Nephron (organoid): ENCODE results near the gene RNF151.

Experiments
- H3K27ac Mint-ChIP-seq, 3 experiments: 2 replicates each; pipeline ENCODE4 v1.8.0; 2020; ENCODE audit warnings: mixed read lengths in 3 of 3, mild to moderate bottlenecking in 2 of 3, moderate library complexity in 1 of 3
- H3K27me3 Mint-ChIP-seq: 2 replicates; pipeline ENCODE4 v1.8.0; 2021; ENCODE audit warnings: low read depth, mild to moderate bottlenecking, moderate library complexity, mixed read lengths
- H3K36me3 Mint-ChIP-seq: 2 replicates; pipeline ENCODE4 v1.8.0; 2020; ENCODE audit warnings: low read depth, mixed read lengths
- H3K4me1 Mint-ChIP-seq: 2 replicates; pipeline ENCODE4 v1.8.0; 2020; ENCODE audit warnings: mixed read lengths
- H3K4me3 Mint-ChIP-seq, 3 experiments: 2 replicates each; pipeline ENCODE4 v1.8.0; 2020; ENCODE audit warnings: mild to moderate bottlenecking in 3 of 3, mixed read lengths in 3 of 3, moderate library complexity in 2 of 3
- H3K9me3 Mint-ChIP-seq: 2 replicates; pipeline ENCODE4 v1.8.0; 2020; ENCODE audit warnings: mixed read lengths
- CTCF ChIP-seq, 3 experiments: fragments of 200-600 bp; sonication (generic); IDR thresholded peaks; one replicate each; pipeline ENCODE4 v1.5.0; 2021; ENCODE audit warnings: antibody characterized with exemption in 3 of 3; ENCODE audit not compliant: unreplicated experiment in 3 of 3

Gene RNF151

DNA sequence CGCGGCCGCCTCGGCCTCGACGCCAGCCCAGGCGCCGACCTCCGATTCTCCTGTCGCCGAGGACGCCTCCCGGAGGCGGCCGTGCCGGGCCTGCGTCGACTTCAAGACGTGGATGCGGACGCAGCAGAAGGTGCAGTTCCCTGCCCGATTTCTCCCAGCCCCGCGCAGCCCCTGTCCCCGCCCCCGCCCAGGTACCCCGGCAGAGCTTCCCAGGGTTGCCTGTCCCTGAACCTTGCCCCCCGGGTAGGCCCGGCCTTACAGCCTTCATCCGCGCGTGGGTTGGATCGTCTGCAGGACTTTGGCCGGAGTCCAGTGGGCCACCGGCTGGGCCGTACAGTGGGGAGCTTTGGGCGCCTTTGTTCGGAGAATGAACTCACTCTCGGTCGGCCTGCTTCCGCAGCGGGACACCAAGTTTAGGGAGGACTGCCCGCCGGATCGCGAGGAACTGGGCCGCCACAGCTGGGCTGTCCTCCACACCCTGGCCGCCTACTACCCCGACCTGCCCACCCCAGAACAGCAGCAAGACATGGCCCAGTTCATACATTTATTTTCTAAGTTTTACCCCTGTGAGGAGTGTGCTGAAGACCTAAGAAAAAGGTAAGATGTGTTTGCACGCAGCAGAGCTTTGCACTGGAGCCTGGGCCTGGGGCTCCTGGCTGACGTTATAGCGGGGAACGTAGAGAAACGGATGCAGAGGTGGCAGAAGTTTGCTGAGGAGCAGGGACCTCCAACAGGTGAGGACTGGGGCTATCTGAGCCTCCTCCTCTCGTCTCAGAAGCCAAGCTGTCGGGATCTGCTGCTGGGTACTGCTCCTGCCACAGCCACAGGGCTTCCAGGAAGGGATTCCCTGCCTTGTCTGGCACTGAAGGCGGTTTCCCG is 17.9 kb downstream of the RNF151 start:
- H3K9me3 Mint-ChIP-seq = no peaks in the 10 kb centered on the region
- no peak for TF ChIP-seq CTCF (IDR thresholded peaks at IDR 0.05; ENCODE audit: unreplicated experiment in 3 of 3)
- peak overlapping the region; percentile 87 to 88 (median 87) for H3K4me3 Mint-ChIP-seq
- peaks cover 66% of the 10 kb centered on the region for H3K27me3 Mint-ChIP-seq
- H3K4me1 Mint-ChIP-seq = peaks cover 34% of the 10 kb centered on the region
- H3K27ac Mint-ChIP-seq = peak overlapping the region in 2 of 3 experiments; percentile 57 to 88
- H3K36me3 Mint-ChIP-seq = peaks cover 13% of the 10 kb centered on the region

GRCh38 chr16:1985466-1986150 is 19.0 kb downstream of the RNF151 start:
- Mint-ChIP-seq H3K36me3 (peaks cover 13% of the 10 kb centered on the region), H3K4me1 (peaks cover 34% of the 10 kb centered on the region), H3K27ac (peak overlapping the region in 1 of 3 experiments; percentile 88), H3K4me3 (peak overlapping the region; percentile 87 to 88 (median 87)), H3K27me3 (peaks cover 60% of the 10 kb centered on the region), H3K9me3 (no peaks in the 10 kb centered on the region)
- TF ChIP-seq CTCF (IDR thresholded peaks at IDR 0.05; ENCODE audit: unreplicated experiment in 3 of 3) = no peak

- Mint-ChIP-seq H3K36me3 (peaks cover 13% of the 10 kb centered on the region), H3K4me1 (peaks cover 25% of the 10 kb centered on the region), H3K4me3 (peak overlapping the region in 2 of 3 experiments; percentile 41 to 64), H3K27ac (no peak overlapping the region), H3K27me3 (peaks cover 60% of the 10 kb centered on the region), H3K9me3 (no peaks in the 10 kb centered on the region)
- TF ChIP-seq CTCF (IDR thresholded peaks at IDR 0.05; ENCODE audit: unreplicated experiment in 3 of 3) = no peak
These were observed 20.5 kb downstream of the RNF151 start for GRCh38 chr16:1987198-1987597.

DNA sequence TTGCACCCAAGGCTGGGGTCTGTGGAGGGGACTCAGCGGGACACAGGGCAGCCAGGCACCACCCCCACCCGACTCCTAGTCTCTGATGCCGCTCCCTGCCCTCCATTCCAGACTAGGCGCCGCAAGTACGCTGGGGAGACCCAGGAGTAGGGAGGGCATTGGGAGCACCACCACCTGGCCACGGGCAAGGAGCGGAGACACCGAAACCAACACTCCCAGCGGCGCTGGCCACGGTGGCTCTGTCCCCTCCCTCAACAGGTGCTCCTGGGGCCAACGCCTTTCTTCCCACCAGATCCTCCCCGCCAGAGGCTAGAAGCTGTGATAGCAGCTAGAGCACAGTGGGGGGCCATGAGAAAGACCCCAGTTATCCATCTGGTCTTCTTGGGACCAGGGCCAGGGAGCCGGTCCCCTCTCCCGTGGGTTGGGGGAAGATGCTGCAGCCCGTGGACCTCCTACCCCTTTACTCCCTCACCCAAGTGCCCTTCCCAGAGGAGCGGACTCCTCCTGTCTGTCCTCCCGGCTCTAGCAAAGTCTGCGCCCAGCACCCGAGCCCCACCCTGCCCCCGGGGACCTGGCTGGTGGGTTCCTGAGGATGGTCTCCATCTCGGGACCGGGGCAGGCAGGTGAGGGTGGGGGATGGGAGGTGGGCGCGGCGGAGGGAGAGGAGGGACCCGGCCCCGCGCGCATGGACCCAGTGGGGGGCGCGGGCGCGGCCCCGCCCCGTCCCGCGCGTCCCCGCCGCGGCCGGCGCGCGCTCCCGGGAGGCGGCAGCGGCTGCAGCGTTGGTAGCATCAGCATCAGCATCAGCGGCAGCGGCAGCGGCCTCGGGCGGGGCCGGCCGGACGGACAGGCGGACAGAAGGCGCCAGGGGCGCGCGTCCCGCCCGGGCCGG is 22.8 kb downstream of the RNF151 start, which contains the start of gene SYNGR3:
Gene SYNGR3, plus strand, starts transcription at position 762 of the 892 bp plus-strand sequence. CDS start 133 bp downstream, outside the sequence.
- Mint-ChIP-seq H3K4me3 (peak within 1 kb of the TSS; percentile 75 to 79 (median 76)), H3K4me1 (peaks cover 15% of the 10 kb centered on the region), H3K9me3 (no peaks in the 10 kb centered on the region), H3K27me3 (peaks cover 62% of the 10 kb centered on the region), H3K36me3 (peaks cover 13% of the 10 kb centered on the region), H3K27ac (peak within 1 kb of the TSS in 1 of 3 experiments; percentile 71)
- no peak for TF ChIP-seq CTCF (IDR thresholded peaks at IDR 0.05; ENCODE audit: unreplicated experiment in 3 of 3)

- peaks cover 62% of the 10 kb centered on the region for H3K27me3 Mint-ChIP-seq
- no peak for TF ChIP-seq CTCF (IDR thresholded peaks at IDR 0.05; ENCODE audit: unreplicated experiment in 3 of 3)
These were observed 23.4 kb downstream of the RNF151 start for GRCh38 chr16:1990101-1990350.

More at GRCh38 chr16:1990101-1990350, 23.4 kb downstream of the RNF151 start:
- Mint-ChIP-seq H3K4me3 (no peak overlapping the region), H3K4me1 (peaks cover 10% of the 10 kb centered on the region), H3K27ac (no peak overlapping the region), H3K9me3 (no peaks in the 10 kb centered on the region), H3K36me3 (peaks cover 13% of the 10 kb centered on the region)
